ENCODE results near the gene ELP1. TPM values are rescaled to one million over a fixed set of nuclear protein-coding genes. Genes with fewer than 3 reads are reported as not detected.

Gene ELP1
- total and polyA plus RNA-seq, 2 experiments from 2014 or later = 9.1 to 46.3 TPM

DNA sequence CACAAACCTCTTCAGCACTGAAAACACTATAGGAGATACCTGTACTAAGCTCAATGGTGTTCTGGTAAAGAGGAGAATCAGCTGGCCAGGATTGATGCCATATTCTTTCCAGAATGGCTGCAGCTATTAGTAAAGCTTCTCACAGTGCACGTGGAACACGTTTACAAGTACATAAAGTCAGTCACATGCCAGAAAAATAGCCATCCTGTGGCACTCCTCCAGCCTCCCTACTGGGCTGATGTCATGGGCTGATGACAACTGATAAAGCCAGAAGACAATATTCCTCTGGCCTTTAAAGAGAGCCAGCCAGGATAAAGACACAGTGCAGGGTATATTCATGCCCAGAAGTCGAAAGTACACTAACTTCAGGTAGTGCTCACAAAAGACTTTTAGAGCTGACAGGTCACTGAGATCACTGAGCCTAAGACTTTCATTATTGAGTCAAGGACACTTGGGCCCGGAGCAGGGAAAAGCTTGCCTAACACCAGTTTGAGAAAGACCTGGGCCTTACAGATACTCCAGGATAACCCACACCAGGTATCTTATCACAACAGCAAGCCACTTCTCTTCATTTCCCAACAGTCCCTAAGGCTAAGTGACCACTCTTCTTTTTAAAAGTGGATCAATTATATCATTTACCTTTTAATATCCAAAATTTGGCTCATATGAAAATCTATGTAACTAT is 29.7 kb upstream of the ELP1 start:
- Mint-ChIP-seq H3K36me3 (ENCODE audit: low read depth) (peaks cover 4% of the 10 kb centered on the region; the same call in 2 of the 3 replicates), H3K4me1 (no peaks in the 10 kb centered on the region), H3K4me3 (no peak overlapping the region), H3K27me3 (ENCODE audit: insufficient read depth, low read depth, poor library complexity) (no peaks in the 10 kb centered on the region), H3K9me3 (no peaks in the 10 kb centered on the region), H3K27ac (no peak overlapping the region)
- TF ChIP-seq NANOG (IDR thresholded peaks at IDR 0.05; ENCODE audit: borderline replicate concordance) = no peak
- no peak for TF ChIP-seq JUNB (IDR thresholded peaks at IDR 0.05; ENCODE audit: unreplicated experiment)
- H4K20me1 ChIP-seq (replicated peaks; ENCODE audit: insufficient read depth) = peaks cover 20% of the 10 kb centered on the region
- H3K4me3 ChIP-seq = no peak overlapping the region
- no peaks in the 10 kb centered on the region for H3K27me3 ChIP-seq (ENCODE audit: insufficient read depth)
- DNase-seq (ENCODE audit: low spot score) (no peak), ATAC-seq (no peak)
- no peaks in the 10 kb centered on the region for H3F3A ChIP-seq (replicated peaks; ENCODE audit: low read depth)
- no peak overlapping the region for H2AFZ ChIP-seq
- H3K4me1 ChIP-seq (ENCODE audit: insufficient read depth) = no peaks in the 10 kb centered on the region
- H3K27ac ChIP-seq (ENCODE audit: low read depth) = no peak overlapping the region
- H3K4me2 ChIP-seq = no peak overlapping the region
- no peaks in the 10 kb centered on the region for H3K79me2 ChIP-seq (replicated peaks; ENCODE audit: insufficient read depth)
- H3K9me2 ChIP-seq (ENCODE audit: insufficient read depth) = no peaks in the 10 kb centered on the region
- H3K36me3 ChIP-seq (ENCODE audit: insufficient read depth) = peaks cover 3% of the 10 kb centered on the region; the same call in 1 of the 2 replicates

DNA sequence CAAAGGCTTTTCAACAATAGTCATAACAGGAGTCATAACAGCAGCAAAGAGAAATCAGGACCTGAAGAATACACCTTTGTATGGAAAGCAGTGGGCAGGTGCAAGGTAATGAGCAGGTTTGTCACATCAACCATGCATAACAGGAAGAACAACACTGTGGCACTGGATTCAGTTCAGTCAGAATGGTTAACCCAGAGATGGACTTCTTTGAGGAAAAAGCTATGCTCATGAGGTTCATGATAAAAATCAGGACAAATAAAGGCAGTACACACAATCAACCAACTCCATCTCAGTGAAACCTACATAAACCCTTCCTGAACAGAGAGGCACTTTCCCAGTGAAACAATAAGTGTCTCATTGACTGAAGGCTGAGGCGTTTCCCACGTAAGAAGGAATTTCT is 27.2 kb upstream of the ELP1 start:
- Histone ChIP-seq H3K4me3 (no peak overlapping the region), H3F3A (replicated peaks; ENCODE audit: low read depth) (no peaks in the 10 kb centered on the region), H3K27ac (ENCODE audit: low read depth) (no peak overlapping the region), H3K27me3 (ENCODE audit: insufficient read depth) (no peaks in the 10 kb centered on the region), H3K9me2 (ENCODE audit: insufficient read depth) (no peaks in the 10 kb centered on the region), H3K36me3 (ENCODE audit: insufficient read depth) (peaks cover 3% of the 10 kb centered on the region; the same call in 1 of the 2 replicates), H3K4me1 (ENCODE audit: insufficient read depth) (no peaks in the 10 kb centered on the region), H2AFZ (no peak overlapping the region), H4K20me1 (replicated peaks; ENCODE audit: insufficient read depth) (peaks cover 13% of the 10 kb centered on the region), H3K4me2 (no peak overlapping the region), H3K79me2 (replicated peaks; ENCODE audit: insufficient read depth) (no peaks in the 10 kb centered on the region)
- Mint-ChIP-seq H3K4me1 (no peaks in the 10 kb centered on the region), H3K4me3 (no peak overlapping the region), H3K36me3 (ENCODE audit: low read depth) (peaks cover 4% of the 10 kb centered on the region; the same call in 2 of the 3 replicates), H3K27ac (no peak overlapping the region), H3K27me3 (ENCODE audit: insufficient read depth, low read depth, poor library complexity) (no peaks in the 10 kb centered on the region), H3K9me3 (no peaks in the 10 kb centered on the region)
- no peak for ATAC-seq
- no peak for DNase-seq (ENCODE audit: low spot score)
- TF ChIP-seq ZNF331 (CRISPR knock-in tag; IDR thresholded peaks at IDR 0.05; ENCODE audit: low read depth) (no peak), EZH2 (IDR thresholded peaks at IDR 0.05; ENCODE audit: low read depth, unreplicated experiment) (no peak), ZNF114 (CRISPR knock-in tag; IDR thresholded peaks at IDR 0.05) (no peak), STAT1 (IDR thresholded peaks at IDR 0.05; ENCODE audit: unreplicated experiment) (no peak)
- TF ChIP-seq, protein P1, sequence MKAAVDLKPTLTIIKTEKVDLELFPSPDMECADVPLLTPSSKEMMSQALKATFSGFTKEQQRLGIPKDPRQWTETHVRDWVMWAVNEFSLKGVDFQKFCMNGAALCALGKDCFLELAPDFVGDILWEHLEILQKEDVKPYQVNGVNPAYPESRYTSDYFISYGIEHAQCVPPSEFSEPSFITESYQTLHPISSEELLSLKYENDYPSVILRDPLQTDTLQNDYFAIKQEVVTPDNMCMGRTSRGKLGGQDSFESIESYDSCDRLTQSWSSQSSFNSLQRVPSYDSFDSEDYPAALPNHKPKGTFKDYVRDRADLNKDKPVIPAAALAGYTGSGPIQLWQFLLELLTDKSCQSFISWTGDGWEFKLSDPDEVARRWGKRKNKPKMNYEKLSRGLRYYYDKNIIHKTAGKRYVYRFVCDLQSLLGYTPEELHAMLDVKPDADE (IDR thresholded peaks at IDR 0.05) = no peak
- TF ChIP-seq, protein P2, sequence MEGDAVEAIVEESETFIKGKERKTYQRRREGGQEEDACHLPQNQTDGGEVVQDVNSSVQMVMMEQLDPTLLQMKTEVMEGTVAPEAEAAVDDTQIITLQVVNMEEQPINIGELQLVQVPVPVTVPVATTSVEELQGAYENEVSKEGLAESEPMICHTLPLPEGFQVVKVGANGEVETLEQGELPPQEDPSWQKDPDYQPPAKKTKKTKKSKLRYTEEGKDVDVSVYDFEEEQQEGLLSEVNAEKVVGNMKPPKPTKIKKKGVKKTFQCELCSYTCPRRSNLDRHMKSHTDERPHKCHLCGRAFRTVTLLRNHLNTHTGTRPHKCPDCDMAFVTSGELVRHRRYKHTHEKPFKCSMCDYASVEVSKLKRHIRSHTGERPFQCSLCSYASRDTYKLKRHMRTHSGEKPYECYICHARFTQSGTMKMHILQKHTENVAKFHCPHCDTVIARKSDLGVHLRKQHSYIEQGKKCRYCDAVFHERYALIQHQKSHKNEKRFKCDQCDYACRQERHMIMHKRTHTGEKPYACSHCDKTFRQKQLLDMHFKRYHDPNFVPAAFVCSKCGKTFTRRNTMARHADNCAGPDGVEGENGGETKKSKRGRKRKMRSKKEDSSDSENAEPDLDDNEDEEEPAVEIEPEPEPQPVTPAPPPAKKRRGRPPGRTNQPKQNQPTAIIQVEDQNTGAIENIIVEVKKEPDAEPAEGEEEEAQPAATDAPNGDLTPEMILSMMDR (conservative IDR thresholded peaks at IDR 0.05; ENCODE audit: low read depth in 2 of 2) = no peak
- TF ChIP-seq, protein P3, sequence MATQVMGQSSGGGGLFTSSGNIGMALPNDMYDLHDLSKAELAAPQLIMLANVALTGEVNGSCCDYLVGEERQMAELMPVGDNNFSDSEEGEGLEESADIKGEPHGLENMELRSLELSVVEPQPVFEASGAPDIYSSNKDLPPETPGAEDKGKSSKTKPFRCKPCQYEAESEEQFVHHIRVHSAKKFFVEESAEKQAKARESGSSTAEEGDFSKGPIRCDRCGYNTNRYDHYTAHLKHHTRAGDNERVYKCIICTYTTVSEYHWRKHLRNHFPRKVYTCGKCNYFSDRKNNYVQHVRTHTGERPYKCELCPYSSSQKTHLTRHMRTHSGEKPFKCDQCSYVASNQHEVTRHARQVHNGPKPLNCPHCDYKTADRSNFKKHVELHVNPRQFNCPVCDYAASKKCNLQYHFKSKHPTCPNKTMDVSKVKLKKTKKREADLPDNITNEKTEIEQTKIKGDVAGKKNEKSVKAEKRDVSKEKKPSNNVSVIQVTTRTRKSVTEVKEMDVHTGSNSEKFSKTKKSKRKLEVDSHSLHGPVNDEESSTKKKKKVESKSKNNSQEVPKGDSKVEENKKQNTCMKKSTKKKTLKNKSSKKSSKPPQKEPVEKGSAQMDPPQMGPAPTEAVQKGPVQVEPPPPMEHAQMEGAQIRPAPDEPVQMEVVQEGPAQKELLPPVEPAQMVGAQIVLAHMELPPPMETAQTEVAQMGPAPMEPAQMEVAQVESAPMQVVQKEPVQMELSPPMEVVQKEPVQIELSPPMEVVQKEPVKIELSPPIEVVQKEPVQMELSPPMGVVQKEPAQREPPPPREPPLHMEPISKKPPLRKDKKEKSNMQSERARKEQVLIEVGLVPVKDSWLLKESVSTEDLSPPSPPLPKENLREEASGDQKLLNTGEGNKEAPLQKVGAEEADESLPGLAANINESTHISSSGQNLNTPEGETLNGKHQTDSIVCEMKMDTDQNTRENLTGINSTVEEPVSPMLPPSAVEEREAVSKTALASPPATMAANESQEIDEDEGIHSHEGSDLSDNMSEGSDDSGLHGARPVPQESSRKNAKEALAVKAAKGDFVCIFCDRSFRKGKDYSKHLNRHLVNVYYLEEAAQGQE (IDR thresholded peaks at IDR 0.05; ENCODE audit: unreplicated experiment) = no peak

Measured in GM23338 (cell line).